ENCODE measurements around the gene C1QTNF1. TPM values are rescaled to one million over a fixed set of nuclear protein-coding genes. Genes with fewer than 3 reads are reported as not detected.

The C1QTNF1 gene
- total and polyA plus RNA-seq, 8 donors, result 5.3 to 31.2 (median 8.4) TPM

DNA sequence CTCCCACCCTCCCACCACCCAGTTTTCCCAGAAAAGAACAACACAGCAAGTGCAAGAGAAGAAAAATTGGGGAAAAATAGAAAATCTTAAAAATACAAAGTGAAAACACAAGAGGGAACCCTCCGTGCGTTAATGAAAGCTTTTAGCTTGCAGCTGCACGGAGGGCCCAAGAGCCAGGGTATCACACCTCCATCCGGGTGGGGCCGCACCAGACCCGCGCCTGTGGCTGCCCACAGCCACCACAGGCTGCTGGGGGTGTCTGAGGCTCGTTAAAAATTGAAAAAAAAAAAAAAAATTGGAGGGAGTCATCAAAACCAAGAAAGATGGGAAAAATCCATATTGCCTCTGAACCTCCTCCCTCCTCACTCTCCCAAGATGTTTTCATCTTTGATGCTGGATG is 69.3 kb downstream of the C1QTNF1 start:
- TF ChIP-seq, protein P1, sequence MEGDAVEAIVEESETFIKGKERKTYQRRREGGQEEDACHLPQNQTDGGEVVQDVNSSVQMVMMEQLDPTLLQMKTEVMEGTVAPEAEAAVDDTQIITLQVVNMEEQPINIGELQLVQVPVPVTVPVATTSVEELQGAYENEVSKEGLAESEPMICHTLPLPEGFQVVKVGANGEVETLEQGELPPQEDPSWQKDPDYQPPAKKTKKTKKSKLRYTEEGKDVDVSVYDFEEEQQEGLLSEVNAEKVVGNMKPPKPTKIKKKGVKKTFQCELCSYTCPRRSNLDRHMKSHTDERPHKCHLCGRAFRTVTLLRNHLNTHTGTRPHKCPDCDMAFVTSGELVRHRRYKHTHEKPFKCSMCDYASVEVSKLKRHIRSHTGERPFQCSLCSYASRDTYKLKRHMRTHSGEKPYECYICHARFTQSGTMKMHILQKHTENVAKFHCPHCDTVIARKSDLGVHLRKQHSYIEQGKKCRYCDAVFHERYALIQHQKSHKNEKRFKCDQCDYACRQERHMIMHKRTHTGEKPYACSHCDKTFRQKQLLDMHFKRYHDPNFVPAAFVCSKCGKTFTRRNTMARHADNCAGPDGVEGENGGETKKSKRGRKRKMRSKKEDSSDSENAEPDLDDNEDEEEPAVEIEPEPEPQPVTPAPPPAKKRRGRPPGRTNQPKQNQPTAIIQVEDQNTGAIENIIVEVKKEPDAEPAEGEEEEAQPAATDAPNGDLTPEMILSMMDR (IDR thresholded peaks at IDR 0.05), result no peak
- intact Hi-C loops (cut with DNase I), result no loop called here
- WGBS, 2 donors, result 33 to 45% methylated on average over 8 of the region's 8 CpGs

DNA sequence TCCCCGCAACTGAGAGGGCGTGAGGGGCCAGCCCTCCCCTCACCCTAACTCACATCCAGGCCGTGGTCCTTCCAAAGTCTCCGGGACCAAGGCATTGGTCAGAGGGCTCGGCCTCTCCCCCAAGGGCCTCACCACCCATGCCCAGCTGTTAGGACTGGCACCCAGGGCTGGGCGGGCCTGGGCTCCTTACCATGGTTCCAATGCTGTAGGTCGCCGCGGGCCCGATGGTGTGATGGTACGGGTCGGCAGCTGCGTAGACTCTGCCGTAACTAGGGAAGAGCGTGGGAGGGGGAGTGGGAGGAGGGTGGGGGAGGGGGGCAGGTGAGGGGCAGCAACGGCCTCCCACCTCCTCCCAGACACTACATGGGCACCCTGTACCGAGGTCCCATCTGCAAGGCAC is 70.3 kb downstream of the C1QTNF1 start:
- ATAC-seq (no peak), FAIRE-seq (no peak), DNase-seq (no peak)
- Histone ChIP-seq H3K27me3 (peaks cover 0 to 3% (median 0%) of the 10 kb centered on the region in 4 donors), H3K4me3 (no peak overlapping the region), H3K4me1 (no peaks in the 10 kb centered on the region), H3K9me3 (no peaks in the 10 kb centered on the region), H3K27ac (no peak overlapping the region), H3K36me3 (no peaks in the 10 kb centered on the region)
- TF ChIP-seq, protein P1 (IDR thresholded peaks at IDR 0.05), result no peak
- WGBS, 2 donors, result 57 to 83% methylated on average over 14 to 17 of the region's 17 CpGs
- intact Hi-C loops (cut with DNase I), result no loop called here

More for the DNA sequence above, 69.3 kb downstream of the C1QTNF1 start:
- H3K9me3 ChIP-seq, result no peaks in the 10 kb centered on the region
- no peaks in the 10 kb centered on the region for H3K4me1 ChIP-seq
- no peak for DNase-seq
- H3K4me3 ChIP-seq, result no peak overlapping the region
- H3K36me3 ChIP-seq, result no peaks in the 10 kb centered on the region
- no peak for FAIRE-seq
- peaks cover 0 to 3% (median 0%) of the 10 kb centered on the region in 4 donors for H3K27me3 ChIP-seq
- no peak for ATAC-seq
- no peak overlapping the region for H3K27ac ChIP-seq

DNA sequence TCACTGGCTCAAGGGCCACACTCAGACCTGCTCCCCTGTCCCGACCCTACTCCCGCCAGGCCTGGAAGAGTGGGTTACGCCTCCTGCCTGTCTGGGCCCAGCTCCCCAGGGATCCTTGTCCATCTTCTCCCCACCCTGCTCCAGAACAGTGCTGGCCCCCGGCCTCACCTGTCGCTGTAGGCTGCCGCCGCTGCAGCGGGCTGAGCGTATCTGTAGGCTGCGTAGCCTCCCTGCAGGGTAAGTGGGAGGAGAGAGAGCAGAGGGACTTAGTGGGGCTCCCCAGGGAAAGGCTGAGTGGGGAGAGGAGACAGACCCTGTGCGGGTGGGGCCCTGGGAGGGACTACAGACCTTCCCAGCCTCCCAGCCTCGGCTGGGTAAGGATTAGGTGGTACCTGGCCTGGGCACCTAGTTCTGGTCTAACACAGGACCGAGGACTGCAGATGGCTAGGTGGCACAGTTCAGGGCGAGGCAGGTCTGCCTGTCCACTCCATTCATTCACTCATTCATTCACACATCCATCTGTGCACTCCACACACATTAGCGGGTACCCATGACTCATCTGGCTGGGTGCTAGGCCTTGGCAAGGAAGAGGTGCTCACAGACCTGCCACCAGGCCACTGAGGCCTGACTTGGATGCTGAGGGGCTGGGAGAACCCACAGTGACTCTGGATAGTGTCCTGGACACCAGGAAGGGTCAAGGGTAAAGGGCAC is 71.5 kb downstream of the C1QTNF1 start:
- 76 to 81% methylated on average over 14 to 15 of the region's 15 CpGs for WGBS, 2 donors
- no peak overlapping the region for H3K4me3 ChIP-seq
- no peak overlapping the region for H3K27ac ChIP-seq
- TF ChIP-seq, protein P1 (IDR thresholded peaks at IDR 0.05), result no peak
- intact Hi-C loops (cut with DNase I), result no loop called here
- ATAC-seq (no peak), DNase-seq (no peak), FAIRE-seq (no peak)
- H3K27me3 ChIP-seq, result peaks cover 0 to under 1% (median 0%) of the 10 kb centered on the region in 4 donors
- no peaks in the 10 kb centered on the region for H3K4me1 ChIP-seq
- H3K36me3 ChIP-seq, result no peaks in the 10 kb centered on the region
- H3K9me3 ChIP-seq, result no peaks in the 10 kb centered on the region

DNA sequence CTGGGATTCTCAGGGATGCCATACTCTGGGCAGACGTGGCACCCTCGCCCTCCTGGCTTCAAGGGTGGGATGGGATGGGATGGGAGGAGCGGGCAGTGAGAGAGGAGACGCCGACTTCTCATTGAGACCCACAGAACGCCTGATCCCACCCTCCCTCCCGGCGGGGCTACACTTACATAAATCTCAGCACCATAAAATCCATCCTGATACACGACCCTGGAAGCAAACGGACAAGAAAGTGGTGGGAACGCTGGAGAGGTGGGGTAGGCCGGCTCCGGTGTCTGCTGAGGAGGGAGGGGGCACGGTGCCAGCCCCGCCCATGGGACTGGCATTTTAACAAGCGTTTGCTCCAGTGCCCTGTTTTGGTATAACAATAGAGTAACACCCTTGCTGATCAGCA is 72.5 kb downstream of the C1QTNF1 start:
- no peak overlapping the region for H3K4me3 ChIP-seq
- intact Hi-C loops (cut with DNase I), result no loop called here
- H3K4me1 ChIP-seq, result no peaks in the 10 kb centered on the region
- ATAC-seq (no peak), DNase-seq (no peak), FAIRE-seq (no peak)
- peaks cover 0 to 3% (median 0%) of the 10 kb centered on the region in 4 donors for H3K27me3 ChIP-seq
- no peak overlapping the region for H3K27ac ChIP-seq
- H3K36me3 ChIP-seq, result no peaks in the 10 kb centered on the region
- TF ChIP-seq, protein P1 (IDR thresholded peaks at IDR 0.05), result no peak
- no peaks in the 10 kb centered on the region for H3K9me3 ChIP-seq
- WGBS, 2 donors, result 34% methylated on average over 16 of the region's 16 CpGs
